Measurements from ENCODE around the gene DUSP21.
"Not testable (repeated sequence)": the region's sequence is repeated elsewhere in the genome, so short reads cannot be mapped to it uniquely, and the experiment has no call there.

DUSP21 gene

DNA sequence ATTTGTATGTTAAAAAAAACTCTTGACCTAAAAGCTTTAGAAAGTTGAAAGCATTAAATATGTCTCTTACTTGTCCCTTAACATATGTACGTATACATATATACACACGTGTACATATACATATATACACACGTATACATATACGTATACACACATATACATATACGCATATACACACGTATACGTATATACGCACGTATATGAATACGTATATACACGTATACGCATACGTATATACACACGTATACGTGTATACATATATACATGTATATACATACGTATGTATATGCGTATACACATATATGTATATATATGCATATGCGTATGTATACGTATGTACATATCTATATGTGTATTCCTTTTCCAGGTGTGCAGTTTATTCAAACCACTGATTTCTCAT is 32.9 kb downstream of the DUSP21 start:
- DNase-seq = no peak

DNA sequence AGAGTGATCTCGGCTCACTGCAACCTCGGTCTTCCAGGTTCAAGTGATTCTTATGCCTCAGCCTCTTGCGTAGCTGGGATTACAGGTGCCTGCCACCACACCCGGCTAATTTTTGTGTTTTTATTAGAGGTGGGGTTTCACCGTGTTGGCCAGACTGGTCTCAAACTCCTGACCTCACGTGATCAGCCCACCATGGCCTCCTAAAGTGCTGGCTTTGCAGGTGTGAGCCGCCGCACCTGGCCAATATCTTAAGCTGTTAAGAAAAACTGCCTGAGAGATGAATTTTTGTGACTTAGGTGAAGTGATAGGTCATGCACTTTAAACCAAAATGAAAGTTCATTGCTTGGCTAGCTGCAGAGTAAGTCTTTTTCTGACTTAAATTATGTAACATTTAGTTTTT is 35.0 kb downstream of the DUSP21 start:
- no peak for DNase-seq

DNA sequence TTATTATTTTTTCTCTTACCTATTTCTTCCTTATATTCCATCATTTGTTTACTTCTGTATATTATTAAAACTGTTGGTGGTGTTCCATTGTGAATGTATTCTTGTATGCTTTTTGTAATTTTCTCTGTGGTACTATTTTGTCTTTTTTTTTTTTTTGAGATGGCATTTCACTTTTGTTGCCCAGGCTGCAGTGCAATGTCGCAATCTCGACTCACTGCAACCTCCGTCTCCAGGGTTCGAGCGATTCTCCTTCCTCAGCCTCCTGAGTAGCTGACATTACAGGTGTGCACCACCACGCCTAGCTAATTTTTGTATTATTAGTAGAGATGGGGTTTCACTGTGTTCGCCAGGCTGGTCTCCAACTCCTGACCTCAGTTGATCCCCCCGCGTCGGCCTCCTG is 37.7 kb downstream of the DUSP21 start:
- no peak for DNase-seq

DNA sequence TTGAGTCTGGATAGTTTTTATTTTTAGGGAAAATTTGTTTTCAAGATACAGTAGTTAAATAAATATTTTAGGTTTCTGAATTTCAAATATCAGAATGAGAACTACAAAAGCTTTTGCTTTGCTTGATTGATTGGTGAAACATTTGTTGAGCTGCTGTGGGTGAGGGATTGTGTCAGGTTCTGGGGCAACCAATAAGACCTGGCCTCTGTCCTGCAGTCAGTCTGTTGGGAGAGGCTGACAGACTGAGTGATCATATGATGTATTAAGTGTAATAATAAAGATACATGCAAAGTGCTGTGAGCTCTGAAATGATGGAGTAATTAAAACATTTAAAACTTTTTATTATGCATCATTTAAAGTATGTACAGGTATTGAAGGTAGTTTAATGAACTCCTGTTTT is 38.8 kb downstream of the DUSP21 start:
- no peak for DNase-seq

DNA sequence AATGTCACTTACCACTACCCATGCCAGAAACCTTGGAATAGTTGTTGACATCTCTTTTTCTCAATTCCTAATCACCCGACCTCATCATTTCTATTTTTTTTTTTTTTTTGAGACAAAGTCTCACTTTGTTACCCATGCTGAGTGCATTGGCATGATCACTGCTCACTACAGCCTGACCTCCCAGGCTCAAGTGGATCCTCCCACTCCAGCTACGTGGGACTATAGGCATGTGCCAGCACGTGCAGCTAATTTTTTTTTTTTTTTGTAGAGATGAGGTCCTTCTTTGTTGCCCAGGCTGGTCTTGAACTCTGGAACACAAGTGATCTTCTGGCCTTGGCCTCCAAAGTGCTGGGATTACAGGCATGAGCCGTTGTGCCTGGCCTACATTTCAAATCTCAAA is 41.1 kb downstream of the DUSP21 start:
- no peak for DNase-seq

DNA sequence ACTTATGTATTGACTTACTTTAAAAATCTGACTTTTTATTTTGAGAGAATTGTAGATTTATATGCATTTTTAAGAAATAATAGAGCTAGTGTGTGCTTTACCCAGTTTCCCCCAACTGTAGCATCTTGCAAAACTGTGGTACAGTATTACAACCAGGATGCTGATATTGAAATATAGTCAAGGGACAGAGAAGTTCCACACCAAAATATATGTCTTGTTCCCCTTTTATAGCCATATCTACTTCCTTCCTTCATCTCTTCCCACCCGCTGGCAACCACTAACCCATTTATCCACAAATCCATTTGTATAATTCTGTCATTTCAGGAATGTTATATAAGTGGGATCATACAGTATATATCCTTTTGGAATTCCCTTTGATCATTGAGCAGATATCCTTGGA is 46.0 kb downstream of the DUSP21 start:
- DNase-seq = no peak

DNA sequence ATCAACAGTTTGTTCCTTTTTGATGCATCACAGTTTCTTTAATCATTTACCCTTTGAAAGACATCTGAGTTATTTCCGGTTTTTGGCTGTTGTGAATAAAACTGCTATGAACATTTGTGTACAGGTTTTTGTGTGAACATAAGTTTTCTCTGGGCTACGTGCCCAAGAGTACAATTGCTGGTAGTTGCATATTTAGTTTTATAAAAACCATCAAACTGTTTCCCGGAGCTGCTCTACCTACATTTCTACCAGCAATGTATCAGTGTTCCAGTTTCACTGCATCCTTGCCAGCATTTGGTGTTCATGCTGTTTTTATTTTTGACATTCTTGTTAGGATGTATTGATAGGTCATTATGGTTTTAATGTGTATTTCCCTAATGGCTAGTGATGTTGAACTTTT is 46.4 kb downstream of the DUSP21 start:
- DNase-seq = no peak

DNA sequence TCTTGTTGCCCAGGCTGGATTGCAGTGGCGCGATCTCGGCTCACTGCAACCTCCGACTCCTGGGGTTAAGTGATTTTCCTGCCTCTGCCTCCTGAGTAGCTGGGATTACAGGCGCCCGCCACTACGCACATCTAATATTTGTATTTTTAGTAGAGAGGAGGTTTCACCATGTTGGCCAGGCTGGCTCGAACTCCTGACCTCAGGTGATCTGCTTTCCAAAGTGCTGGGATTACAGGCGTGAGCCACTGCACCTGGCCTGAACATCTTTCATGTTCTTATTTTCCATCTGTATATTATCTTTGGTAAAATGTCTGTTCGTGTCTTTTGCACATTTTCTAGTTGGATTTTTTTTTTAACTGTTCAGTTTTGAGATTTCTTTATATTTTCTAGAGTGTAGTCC is 46.9 kb downstream of the DUSP21 start:
- DNase-seq = not testable (repeated sequence)

DNA sequence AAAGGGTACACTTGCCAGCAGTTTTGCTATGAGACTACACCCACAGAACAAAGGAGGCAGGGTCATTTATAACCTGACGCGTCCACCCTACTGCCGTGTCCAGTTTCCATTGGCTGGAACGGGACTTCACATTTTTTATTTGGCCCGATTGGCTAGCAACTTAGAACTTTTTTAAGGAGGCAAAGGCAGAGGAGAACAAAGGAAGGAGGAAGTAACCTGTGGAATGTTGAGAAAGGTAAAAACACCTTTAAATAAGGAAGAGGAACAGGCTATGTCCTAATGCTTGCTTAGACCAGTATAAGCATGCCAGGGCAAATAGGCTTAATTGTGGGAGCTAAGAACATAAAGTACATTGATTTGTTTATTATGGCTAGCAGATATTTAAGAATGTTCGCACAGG is 47.8 kb downstream of the DUSP21 start:
- no peak for DNase-seq

Measured in activated effector memory CD4-positive, alpha-beta T cell treated with Interleukin-2 at 50 U/mL for 16 hours (primary cell).